HG03575 (cell line): Measurements from ENCODE around the gene WFDC6.

Experiments
- ATAC-seq: cut with Tn5 transposase; IDR thresholded peaks from one replicate; pipeline ENCODE4 v1.9.1; 2021; ENCODE audit not compliant: unreplicated experiment, insufficient number of reproducible peaks, low FRiP score; ENCODE audit errors: extremely low read depth

WFDC6 gene

GRCh38 chr20:45484676-45485075 lies 54.6 kb downstream of the WFDC6 start:
- no peak for ATAC-seq
